HUES6 (cell line): ENCODE data around the gene MRM2.

ENCODE experiments used
- H3K27ac ChIP-seq: 2 replicates; pipeline ENCODE4 v1.7.0; 2013; ENCODE audit warnings: low read depth, mild to moderate bottlenecking, low read length, inconsistent platforms
- H3K27me3 ChIP-seq: 2 replicates; pipeline ENCODE4 v1.6.1; 2013; ENCODE audit warnings: low read length; ENCODE audit not compliant: control insufficient read depth, insufficient read depth
- H3K36me3 ChIP-seq: 2 replicates; pipeline ENCODE4 v1.6.1; 2013; ENCODE audit warnings: low read length; ENCODE audit not compliant: control insufficient read depth, insufficient read depth
- H3K4me1 ChIP-seq: 2 replicates; pipeline ENCODE4 v1.6.1; 2013; ENCODE audit warnings: low read length; ENCODE audit not compliant: control insufficient read depth, insufficient read depth
- H3K4me3 ChIP-seq: 2 replicates; pipeline ENCODE4 v1.5.1; 2013; ENCODE audit warnings: low read depth, low read length
- H3K9ac ChIP-seq: one replicate; pipeline ENCODE4 v1.6.1; 2013; ENCODE audit warnings: mild to moderate bottlenecking, low read length
- H3K9me3 ChIP-seq: 2 replicates; pipeline ENCODE4 v1.6.1; 2013; ENCODE audit warnings: low read depth, low read length; ENCODE audit not compliant: control insufficient read depth, insufficient read depth

MRM2 gene

DNA sequence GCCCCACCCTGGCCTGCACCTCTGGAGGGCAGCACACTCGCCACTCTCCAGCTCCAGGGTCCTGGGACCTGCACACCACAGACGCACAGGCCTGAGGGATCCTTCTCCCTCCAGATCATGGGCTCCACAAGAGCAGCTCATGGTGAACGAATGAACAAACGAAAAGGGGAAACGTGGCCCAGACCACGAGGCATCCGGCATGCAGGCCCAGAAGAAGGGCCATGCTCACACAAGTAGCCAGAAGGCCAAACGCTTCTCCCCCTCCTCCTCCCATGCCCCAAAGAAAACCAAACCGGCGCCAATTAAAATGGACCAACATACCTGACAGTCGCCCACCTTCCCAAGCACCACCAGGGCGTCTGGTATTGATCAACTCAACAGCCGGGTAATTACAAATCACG, 39.6 kb downstream of the MRM2 start:
- no peaks in the 10 kb centered on the region for H3K4me1 ChIP-seq
- H3K36me3 ChIP-seq, result peaks cover 53% of the 10 kb centered on the region

DNA sequence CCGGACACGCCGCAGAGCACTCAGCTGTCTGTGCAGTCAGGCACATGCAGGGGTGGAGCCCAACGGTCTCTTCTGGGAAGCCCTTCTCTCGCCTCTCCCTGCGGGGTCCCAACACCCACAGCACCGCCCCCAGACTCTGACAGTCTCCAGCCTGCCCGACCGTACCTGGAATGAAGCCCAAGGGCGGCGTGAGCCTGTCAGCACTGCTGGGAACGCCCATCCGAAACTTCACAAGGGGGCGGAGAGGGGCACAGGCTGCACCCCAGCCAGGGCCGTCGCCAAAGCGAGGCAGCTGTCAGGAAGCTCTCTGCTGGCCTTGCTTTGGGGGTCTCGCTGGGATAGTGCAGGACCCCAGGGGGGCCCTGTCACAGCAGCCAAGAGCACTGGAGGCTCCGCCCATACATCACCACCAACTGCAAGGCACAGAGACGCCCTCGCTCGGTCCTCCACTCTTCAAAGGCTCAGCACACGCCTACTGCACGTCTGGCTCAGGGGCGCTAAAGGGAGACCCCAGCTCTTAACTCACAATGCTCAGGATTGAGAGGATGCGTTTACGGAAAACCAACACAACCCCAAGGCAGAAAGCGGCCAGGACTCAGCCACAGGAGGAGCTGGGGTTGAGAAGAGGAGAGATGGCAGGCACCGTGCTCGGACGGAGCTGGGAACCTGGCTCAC, 40.2 kb downstream of the MRM2 start:
- Histone ChIP-seq H3K27ac (no peak overlapping the region), H3K9ac (no peak overlapping the region), H3K4me1 (no peaks in the 10 kb centered on the region), H3K9me3 (no peaks in the 10 kb centered on the region), H3K4me3 (no peak overlapping the region), H3K36me3 (peaks cover 52% of the 10 kb centered on the region), H3K27me3 (no peaks in the 10 kb centered on the region)

More for the DNA sequence above, 39.6 kb downstream of the MRM2 start:
- Histone ChIP-seq H3K4me3 (no peak overlapping the region), H3K27me3 (no peaks in the 10 kb centered on the region), H3K9ac (no peak overlapping the region), H3K27ac (no peak overlapping the region), H3K9me3 (no peaks in the 10 kb centered on the region)

DNA sequence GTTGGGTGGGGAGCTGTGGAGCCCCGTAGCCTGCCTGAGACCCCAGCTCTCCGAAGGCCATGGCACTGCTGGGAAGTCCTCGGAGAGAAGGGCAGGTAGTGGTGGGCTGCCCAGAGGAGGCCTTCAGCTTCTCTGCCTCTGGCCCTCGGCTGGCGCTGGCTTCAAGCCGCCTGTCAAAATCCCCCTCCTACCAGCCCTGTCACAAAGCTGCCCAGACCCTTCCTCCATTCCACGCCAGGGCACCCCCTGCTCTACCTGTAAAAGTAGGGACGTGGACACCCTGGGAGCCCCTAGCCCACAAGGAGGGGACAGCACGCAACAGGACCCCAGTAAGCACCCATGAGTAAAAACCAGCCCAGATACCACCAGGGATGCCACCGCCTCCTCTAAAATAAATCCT, 40.9 kb downstream of the MRM2 start:
- H3K9ac ChIP-seq, result no peak overlapping the region
- no peaks in the 10 kb centered on the region for H3K4me1 ChIP-seq
- peaks cover under 1% of the 10 kb centered on the region for H3K9me3 ChIP-seq
- no peaks in the 10 kb centered on the region for H3K27me3 ChIP-seq
- H3K36me3 ChIP-seq, result peaks cover 55% of the 10 kb centered on the region
- H3K4me3 ChIP-seq, result no peak overlapping the region
- H3K27ac ChIP-seq, result no peak overlapping the region

DNA sequence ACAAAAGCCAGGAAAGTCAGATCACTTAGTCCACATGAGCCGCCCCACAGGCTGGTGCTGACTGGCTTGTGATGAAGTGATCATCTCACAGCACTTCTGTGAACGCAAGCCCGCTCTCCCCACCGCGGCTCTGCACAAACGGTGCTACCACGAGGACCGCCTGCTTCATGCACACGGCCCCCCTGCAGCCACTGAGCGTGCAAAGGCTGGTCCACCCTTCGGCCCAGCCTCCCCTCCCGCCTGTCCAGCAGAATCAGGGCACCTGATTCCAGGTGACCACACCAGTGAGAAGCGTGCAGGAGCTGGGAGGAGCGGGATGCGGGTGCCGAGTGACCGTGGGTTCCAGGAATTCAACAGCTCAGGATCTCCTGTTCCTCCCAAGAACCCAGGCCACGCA, 41.4 kb downstream of the MRM2 start:
- Histone ChIP-seq H3K9ac (no peak overlapping the region), H3K4me1 (no peaks in the 10 kb centered on the region), H3K27ac (no peak overlapping the region), H3K4me3 (no peak overlapping the region), H3K27me3 (no peaks in the 10 kb centered on the region), H3K9me3 (peaks cover 6% of the 10 kb centered on the region), H3K36me3 (peaks cover 60% of the 10 kb centered on the region)

DNA sequence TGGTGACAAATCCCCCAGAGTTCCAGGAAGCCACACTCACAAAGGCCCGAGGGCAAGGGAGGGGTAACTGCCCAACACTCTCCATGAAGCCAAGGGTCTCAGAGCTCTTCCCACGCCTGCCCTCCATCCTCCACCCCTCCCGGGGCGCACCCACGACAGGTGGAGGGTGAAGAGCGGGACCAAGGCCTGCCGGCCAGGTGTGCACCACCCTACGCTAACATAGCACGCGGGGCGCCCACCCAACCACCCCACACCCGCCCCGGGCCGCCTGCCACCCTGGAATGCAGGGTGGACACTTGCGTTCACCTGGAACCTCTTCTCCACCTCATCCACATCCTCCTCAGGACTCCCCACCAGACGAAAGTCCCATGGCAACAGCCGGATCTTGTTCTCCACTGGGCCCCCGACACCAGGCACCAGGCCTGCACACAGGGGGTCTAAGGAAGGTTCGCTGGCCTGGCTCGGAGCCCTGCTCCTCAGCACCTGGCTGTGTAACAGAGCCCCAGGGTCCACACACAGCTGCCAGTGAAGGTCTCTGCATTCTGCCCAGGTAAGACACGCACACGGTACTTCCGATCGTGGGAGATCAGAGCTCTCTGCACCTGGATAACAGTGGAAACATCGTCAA, 41.9 kb downstream of the MRM2 start:
- H3K9me3 ChIP-seq, result peaks cover 11% of the 10 kb centered on the region
- peaks cover 65% of the 10 kb centered on the region for H3K36me3 ChIP-seq
- no peak overlapping the region for H3K9ac ChIP-seq
- H3K4me3 ChIP-seq, result no peak overlapping the region
- no peaks in the 10 kb centered on the region for H3K4me1 ChIP-seq
- no peak overlapping the region for H3K27ac ChIP-seq
- H3K27me3 ChIP-seq, result no peaks in the 10 kb centered on the region

DNA sequence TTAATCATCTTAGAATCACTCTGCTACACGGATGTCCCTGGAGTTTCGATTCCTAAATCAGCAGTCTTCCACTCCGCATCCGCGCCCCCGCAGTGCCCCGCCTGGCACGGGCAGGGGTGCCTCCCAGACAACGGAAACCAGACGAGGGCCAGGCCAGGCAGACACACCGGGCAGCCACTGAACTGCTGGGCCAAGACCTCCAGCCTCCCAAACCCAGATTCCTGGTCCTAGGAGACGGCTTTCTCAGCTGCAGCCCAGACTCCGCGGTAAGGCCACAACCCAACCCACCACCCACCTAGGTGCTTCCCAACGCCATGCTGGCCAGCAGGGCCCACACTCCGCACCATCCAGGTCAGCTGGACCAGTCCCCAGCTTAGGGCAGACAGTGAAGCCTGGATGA, 42.5 kb downstream of the MRM2 start:
- no peak overlapping the region for H3K9ac ChIP-seq
- peaks cover 12% of the 10 kb centered on the region for H3K9me3 ChIP-seq
- H3K4me1 ChIP-seq, result no peaks in the 10 kb centered on the region
- H3K27me3 ChIP-seq, result no peaks in the 10 kb centered on the region
- peaks cover 66% of the 10 kb centered on the region for H3K36me3 ChIP-seq
- H3K4me3 ChIP-seq, result no peak overlapping the region
- H3K27ac ChIP-seq, result no peak overlapping the region

DNA sequence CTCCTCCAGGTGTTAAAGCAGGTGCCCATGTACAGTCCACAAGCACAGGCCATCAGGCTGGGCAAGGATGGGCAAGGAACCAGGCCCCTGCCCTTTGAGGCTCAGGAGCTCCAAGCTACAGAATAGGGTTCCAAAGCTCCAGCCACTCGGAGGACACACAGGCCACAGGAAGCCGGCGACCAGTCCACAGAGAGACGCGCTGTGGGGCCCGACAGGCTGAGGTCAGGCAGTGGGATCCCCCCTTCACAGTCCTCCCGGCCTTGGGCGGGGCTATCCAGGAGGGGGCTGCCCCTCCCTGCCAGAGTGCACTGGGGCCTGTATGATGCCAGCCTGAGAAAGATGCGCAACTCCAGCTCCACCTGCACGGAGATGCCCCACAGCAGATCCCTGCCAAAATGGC, 43.2 kb downstream of the MRM2 start:
- Histone ChIP-seq H3K27me3 (no peaks in the 10 kb centered on the region), H3K27ac (no peak overlapping the region), H3K4me3 (no peak overlapping the region), H3K4me1 (no peaks in the 10 kb centered on the region), H3K36me3 (peaks cover 65% of the 10 kb centered on the region), H3K9ac (no peak overlapping the region), H3K9me3 (peaks cover 12% of the 10 kb centered on the region)

DNA sequence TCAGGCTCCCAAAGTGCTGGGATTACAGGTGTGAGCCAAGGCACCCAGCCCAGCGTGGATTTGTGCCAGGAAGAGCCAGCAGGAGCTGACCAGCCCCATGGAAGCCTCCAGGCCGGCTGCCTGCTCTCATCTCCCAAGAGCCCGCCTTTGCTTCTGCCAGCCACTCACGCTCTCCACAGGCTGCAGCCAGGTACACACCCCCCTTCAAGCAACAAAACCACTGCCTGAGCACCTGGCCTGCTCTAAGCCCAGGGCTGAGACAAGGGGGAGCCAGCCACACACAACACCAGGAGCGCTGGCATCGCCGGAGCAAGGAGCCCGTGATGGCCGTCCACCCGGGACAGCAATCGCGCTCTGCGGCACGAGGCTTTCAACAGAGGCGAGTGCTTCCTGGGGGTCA, 43.8 kb downstream of the MRM2 start:
- H3K9me3 ChIP-seq, result peaks cover 12% of the 10 kb centered on the region
- H3K4me3 ChIP-seq, result no peak overlapping the region
- H3K27me3 ChIP-seq, result no peaks in the 10 kb centered on the region
- no peak overlapping the region for H3K9ac ChIP-seq
- H3K36me3 ChIP-seq, result peaks cover 67% of the 10 kb centered on the region
- no peaks in the 10 kb centered on the region for H3K4me1 ChIP-seq
- H3K27ac ChIP-seq, result no peak overlapping the region

DNA sequence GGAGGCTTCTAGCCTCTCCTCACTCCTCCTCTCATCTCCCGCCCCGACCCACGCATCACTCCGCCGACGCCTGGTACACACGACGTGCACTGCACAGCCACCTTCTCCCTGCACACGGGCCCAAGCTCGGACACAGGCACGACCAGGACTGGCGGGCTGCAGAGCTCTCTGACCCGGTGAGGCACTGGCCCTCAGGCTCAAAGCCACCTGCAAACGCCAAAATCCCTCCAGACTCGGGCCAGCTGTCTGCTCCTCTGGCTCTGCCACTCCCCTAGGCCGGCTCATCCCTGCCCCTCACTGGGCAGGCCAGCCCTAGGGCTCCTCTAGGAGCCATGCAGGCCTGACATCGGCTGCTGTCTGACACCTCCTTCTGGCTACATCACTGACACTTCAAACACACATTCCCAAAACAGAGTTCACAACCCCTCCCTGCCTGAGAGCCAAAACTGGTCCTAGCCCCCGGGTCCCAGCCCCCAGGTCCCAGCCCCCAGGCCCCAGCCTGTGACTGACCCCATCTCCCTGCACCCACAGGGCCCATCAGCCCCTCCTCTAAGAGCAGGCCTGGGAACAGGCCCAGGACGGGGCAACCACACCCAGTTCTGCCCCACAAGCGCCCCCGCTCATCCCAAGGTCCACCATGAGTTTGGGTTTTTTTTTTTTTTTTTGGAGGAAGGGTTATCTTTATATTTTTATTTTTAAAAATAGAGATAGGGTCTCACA, 44.4 kb downstream of the MRM2 start:
- H3K27me3 ChIP-seq, result no peaks in the 10 kb centered on the region
- H3K36me3 ChIP-seq, result peaks cover 67% of the 10 kb centered on the region
- no peak overlapping the region for H3K4me3 ChIP-seq
- H3K9me3 ChIP-seq, result peaks cover 12% of the 10 kb centered on the region
- H3K4me1 ChIP-seq, result no peaks in the 10 kb centered on the region
- H3K27ac ChIP-seq, result no peak overlapping the region
- no peak overlapping the region for H3K9ac ChIP-seq

DNA sequence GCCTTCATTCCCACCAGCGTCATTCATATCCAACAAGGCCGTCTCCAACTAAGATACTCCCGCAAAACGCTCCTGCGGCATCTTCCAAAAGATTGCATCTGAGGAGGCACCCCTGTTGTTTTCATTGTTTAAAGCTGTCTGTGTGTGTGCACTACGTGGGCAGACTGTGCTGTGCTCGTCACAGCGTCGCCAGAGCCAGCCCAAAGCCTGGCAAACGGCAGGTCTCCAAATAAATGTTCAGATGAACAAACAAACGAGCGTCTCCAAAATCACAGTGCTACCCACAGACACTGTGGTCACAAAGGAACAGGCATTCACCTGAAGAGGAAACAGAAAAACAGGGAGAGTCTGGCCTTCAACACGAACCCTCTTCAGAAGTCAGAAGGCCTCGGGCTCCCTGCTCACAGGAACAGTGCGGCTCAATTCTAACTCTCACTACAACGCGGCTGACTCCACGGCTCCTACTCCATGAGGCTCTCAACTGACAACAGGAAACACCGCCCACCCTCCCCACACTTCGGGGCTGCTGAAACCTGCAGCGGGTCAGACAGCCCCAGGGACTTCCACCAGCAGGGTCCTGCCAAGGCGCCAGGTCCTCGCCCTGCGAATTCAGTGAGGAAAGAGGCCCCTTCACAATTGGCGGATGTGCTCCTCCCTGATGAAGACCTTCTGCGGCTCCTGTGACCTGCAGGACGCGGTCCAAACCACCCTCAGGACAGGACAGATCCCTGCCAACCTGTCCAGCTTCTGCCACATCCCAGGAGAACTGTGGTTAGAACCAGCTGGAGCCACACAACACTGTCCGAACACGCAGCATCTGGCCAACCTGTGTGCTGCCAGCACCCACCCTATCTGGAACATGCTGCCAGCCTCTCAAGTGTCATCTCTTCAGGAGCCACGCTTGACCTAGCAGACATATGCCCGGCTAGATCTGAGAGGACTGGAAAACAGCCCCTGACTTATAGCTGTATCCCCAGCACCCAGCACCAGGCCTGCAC, 45.3 kb downstream of the MRM2 start:
- no peak overlapping the region for H3K27ac ChIP-seq
- H3K27me3 ChIP-seq, result no peaks in the 10 kb centered on the region
- H3K9me3 ChIP-seq, result peaks cover 12% of the 10 kb centered on the region
- H3K4me3 ChIP-seq, result no peak overlapping the region
- no peak overlapping the region for H3K9ac ChIP-seq
- H3K36me3 ChIP-seq, result peaks cover 63% of the 10 kb centered on the region
- no peaks in the 10 kb centered on the region for H3K4me1 ChIP-seq
